Measurements from ENCODE around the gene NKX1-1. TPM values are rescaled to one million over a fixed set of nuclear protein-coding genes. Genes with fewer than 3 reads are reported as not detected.
"Not testable (repeated sequence)": the region's sequence is repeated elsewhere in the genome, so short reads cannot be mapped to it uniquely, and the experiment has no call there.

The NKX1-1 gene
- total RNA-seq, 1 experiment from 2014 or later, result not detected

- no peak overlapping the region for H3K27ac ChIP-seq
- H3K27me3 ChIP-seq, result no peaks in the 10 kb centered on the region
- no peaks in the 10 kb centered on the region; the same call in 1 of the 2 replicates for H3K9me3 ChIP-seq (replicated peaks)
- no peak overlapping the region for H3K4me3 ChIP-seq
- no peaks in the 10 kb centered on the region for H3K4me1 ChIP-seq
- DNase-seq, result no peak
- no peaks in the 10 kb centered on the region for H3K36me3 ChIP-seq
Measured at GRCh38 chr4:1403177-1403583, 3.1 kb downstream of the NKX1-1 start.

- no peaks in the 10 kb centered on the region for H3K4me1 ChIP-seq
- H3K27me3 ChIP-seq, result no peaks in the 10 kb centered on the region
- DNase-seq, result no peak
- no peak overlapping the region for H3K4me3 ChIP-seq
- H3K9me3 ChIP-seq (replicated peaks), result no peaks in the 10 kb centered on the region; the same call in 1 of the 2 replicates
- H3K36me3 ChIP-seq, result no peaks in the 10 kb centered on the region
- no peak overlapping the region for H3K27ac ChIP-seq
Measured at GRCh38 chr4:1402516-1403091, 3.6 kb downstream of the NKX1-1 start.

DNA sequence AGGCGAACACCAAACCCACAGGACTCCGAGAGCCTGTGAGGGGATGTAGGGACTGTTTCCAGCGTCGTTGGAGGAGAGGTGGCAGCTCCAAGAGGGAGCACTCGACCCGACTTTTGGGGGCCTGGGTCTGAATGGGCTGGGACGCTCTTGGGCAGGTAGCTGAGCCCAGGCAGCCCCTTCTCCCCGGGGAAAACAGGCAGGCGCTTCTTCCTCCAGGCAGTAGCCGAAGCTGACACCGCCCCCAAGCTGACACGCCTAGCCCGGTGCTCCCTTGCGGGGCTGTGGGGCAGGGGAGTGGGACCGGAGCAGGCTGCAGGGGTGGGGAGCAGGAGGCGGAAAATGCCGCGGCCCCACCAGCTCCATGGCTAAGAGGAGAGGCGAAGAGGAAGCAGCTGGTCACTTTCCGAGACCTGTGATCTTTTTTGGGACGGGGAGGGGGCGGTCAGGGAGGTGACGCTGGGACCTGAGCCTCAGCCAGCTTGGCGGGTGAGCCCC is 4.2 kb downstream of the NKX1-1 start:
- Histone ChIP-seq H3K4me1 (no peaks in the 10 kb centered on the region), H3K27me3 (no peaks in the 10 kb centered on the region), H3K9me3 (replicated peaks) (peaks cover 1% of the 10 kb centered on the region; the same call in 1 of the 2 replicates), H3K27ac (no peak overlapping the region), H3K4me3 (no peak overlapping the region), H3K36me3 (no peaks in the 10 kb centered on the region)
- DNase-seq, result no peak

DNA sequence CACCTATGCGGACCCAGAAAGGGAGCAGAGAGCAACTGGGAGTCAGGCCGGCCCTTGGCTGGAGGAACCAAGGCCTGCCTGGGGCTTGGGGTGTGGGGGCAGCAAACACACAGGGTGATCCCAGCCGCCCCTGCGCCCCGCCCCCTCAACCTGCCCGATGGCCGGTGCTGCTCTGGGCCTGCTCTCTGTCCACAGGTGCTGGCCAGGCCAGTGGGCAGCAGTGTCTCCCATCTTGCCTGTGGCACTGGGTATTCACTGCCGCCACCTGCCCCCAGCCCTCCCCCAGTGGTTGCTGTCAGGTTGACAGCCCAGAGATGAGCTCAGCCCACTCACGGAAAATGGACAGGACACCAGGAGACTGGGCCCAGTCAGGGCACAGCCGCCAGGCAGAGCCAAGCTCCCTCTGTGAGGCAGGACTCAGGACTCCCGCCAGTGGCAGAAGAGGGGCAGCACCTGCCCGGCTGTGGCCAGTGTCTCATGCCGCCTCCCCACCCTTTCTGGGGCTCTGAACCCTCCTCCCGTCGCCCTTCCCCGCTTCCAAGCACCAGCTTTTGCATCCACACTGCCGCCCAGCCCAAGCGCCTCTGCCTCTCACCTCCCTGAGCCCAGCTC is 4.7 kb downstream of the NKX1-1 start:
- H3K4me3 ChIP-seq, result no peak overlapping the region

GRCh38 chr4:1400831-1401408 is 5.3 kb downstream of the NKX1-1 start:
- Histone ChIP-seq H3K4me3 (no peak overlapping the region), H3K27ac (no peak overlapping the region), H3K36me3 (no peaks in the 10 kb centered on the region), H3K9me3 (replicated peaks) (peaks cover 10% of the 10 kb centered on the region; the same call in 1 of the 2 replicates), H3K27me3 (no peaks in the 10 kb centered on the region), H3K4me1 (no peaks in the 10 kb centered on the region)
- DNase-seq, result no peak

More for the DNA sequence above, 4.7 kb downstream of the NKX1-1 start:
- H3K27me3 ChIP-seq, result no peaks in the 10 kb centered on the region
- H3K36me3 ChIP-seq, result no peaks in the 10 kb centered on the region
- no peak for DNase-seq
- H3K4me1 ChIP-seq, result no peaks in the 10 kb centered on the region
- peaks cover 6% of the 10 kb centered on the region; the same call in 1 of the 2 replicates for H3K9me3 ChIP-seq (replicated peaks)
- no peak overlapping the region for H3K27ac ChIP-seq

GRCh38 chr4:1400191-1400805 is 5.9 kb downstream of the NKX1-1 start:
- Histone ChIP-seq H3K27ac (no peak overlapping the region), H3K4me3 (no peak overlapping the region), H3K4me1 (no peaks in the 10 kb centered on the region), H3K27me3 (no peaks in the 10 kb centered on the region), H3K36me3 (no peaks in the 10 kb centered on the region), H3K9me3 (replicated peaks) (peaks cover 10% of the 10 kb centered on the region; the same call in 1 of the 2 replicates)
- no peak for DNase-seq

GRCh38 chr4:1399508-1400190 is 6.6 kb downstream of the NKX1-1 start:
- Histone ChIP-seq H3K27me3 (no peaks in the 10 kb centered on the region), H3K27ac (no peak overlapping the region), H3K36me3 (no peaks in the 10 kb centered on the region), H3K4me3 (no peak overlapping the region), H3K4me1 (no peaks in the 10 kb centered on the region), H3K9me3 (replicated peaks) (peaks cover 10% of the 10 kb centered on the region; the same call in 1 of the 2 replicates)
- DNase-seq, result no peak

- Histone ChIP-seq H3K36me3 (no peaks in the 10 kb centered on the region), H3K27me3 (no peaks in the 10 kb centered on the region), H3K27ac (no peak overlapping the region), H3K4me1 (no peaks in the 10 kb centered on the region), H3K4me3 (no peak overlapping the region), H3K9me3 (replicated peaks) (peaks cover 10% of the 10 kb centered on the region; the same call in 1 of the 2 replicates)
- no peak for DNase-seq
Measured at GRCh38 chr4:1398681-1399507, 7.3 kb downstream of the NKX1-1 start.

DNA sequence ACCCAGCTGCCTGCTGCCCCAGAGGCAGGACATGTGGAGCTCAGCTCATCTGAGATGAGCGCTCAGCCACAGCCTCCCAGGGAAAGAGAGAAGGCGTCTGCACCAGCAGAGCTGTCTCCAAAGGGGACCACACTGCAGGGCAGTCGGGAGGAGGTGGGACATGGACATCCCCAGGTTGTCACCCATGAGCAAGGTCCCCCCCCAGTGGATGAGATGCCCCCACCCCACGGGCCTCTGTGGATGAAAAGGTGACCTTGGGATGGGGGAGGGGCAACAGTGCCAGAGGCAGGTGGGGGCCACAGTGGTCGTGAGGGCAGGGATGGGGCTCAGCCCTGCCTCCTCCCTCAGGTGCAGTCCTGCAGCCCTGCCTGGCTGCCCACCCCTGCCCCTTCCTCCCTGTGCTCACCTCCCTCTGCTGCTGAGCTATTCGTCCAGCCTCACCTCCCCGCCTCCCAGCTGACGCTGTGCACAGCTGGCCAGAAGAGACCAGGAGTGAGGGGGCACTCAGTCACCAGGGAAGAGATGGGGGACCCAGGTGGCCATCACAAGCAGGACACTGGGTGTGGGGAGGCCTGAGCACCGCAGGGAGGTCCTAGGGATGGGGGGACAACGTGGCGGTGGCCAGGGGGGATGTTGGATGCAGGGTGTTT is 9.3 kb downstream of the NKX1-1 start:
- H3K9me3 ChIP-seq (replicated peaks), result peaks cover 14% of the 10 kb centered on the region
- H3K4me1 ChIP-seq, result no peaks in the 10 kb centered on the region
- DNase-seq, result no peak
- no peaks in the 10 kb centered on the region for H3K27me3 ChIP-seq
- H3K4me3 ChIP-seq, result no peak overlapping the region
- no peak overlapping the region for H3K27ac ChIP-seq
- no peaks in the 10 kb centered on the region for H3K36me3 ChIP-seq

GRCh38 chr4:1395941-1396805 is 10.1 kb downstream of the NKX1-1 start:
- no peak for DNase-seq
- H3K9me3 ChIP-seq (replicated peaks), result peaks cover 21% of the 10 kb centered on the region
- no peak overlapping the region for H3K4me3 ChIP-seq
- no peaks in the 10 kb centered on the region for H3K36me3 ChIP-seq
- H3K27ac ChIP-seq, result no peak overlapping the region
- H3K27me3 ChIP-seq, result no peaks in the 10 kb centered on the region
- no peaks in the 10 kb centered on the region for H3K4me1 ChIP-seq

GRCh38 chr4:1395389-1395820 is 10.8 kb downstream of the NKX1-1 start:
- H3K4me1 ChIP-seq, H3K27ac ChIP-seq, H3K4me3 ChIP-seq, H3K27me3 ChIP-seq, H3K36me3 ChIP-seq, DNase-seq: not testable (repeated sequence)
- H3K9me3 ChIP-seq (replicated peaks), result peaks cover 21% of the 10 kb centered on the region

DNA sequence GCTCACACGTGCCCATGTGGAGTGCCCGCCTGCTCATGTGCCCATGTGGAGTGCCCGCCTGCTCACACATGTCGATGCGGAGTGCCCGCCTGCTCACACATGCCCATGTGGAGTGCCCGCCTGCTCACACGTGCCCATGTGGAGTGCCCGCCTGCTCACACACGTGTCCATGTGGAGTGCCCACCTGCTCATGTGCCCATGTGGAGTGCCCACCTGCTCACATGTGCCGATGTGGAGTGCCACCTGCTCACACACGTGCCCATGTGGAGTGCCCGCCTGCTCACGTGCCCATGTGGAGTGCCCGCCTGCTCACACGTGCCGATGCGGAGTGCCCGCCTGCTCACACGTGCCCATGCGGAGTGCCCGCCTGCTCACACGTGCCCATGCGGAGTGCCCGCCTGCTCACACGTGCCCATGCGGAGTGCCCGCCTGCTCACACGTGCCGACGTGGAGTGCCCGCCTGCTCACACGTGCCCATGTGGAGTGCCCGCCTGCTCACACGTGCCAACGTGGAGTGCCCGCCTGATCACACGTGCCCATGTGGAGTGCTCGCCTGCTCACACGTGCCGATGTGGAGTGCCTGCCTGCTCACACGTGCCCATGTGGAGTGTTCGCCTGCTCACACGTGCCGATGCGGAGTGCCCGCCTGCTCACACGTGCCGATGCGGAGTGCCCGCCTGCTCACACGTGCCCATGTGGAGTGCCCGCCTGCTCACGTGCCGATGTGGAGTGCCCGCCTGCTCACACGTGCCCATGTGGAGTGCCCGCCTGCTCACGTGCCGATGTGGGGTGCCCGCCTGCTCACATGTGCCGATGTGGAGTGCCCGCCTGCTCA is 11.5 kb downstream of the NKX1-1 start:
- not testable (repeated sequence) for H3K27me3 ChIP-seq, H3K4me1 ChIP-seq, H3K27ac ChIP-seq, H3K36me3 ChIP-seq, H3K4me3 ChIP-seq, DNase-seq
- H3K9me3 ChIP-seq (replicated peaks), result peaks cover 21% of the 10 kb centered on the region

Measured in SJCRH30 (cell line).